Measurements from ENCODE around the gene LYSMD4. TPM values are rescaled to one million over a fixed set of nuclear protein-coding genes. Genes with fewer than 3 reads are reported as not detected.

The LYSMD4 gene
- total and polyA plus RNA-seq, 10 of the 15 experiments (the other 5 are each of a cell fraction or from before 2014, with no cell fraction given), result 1.8 to 5.8 (median 3.9) TPM

DNA sequence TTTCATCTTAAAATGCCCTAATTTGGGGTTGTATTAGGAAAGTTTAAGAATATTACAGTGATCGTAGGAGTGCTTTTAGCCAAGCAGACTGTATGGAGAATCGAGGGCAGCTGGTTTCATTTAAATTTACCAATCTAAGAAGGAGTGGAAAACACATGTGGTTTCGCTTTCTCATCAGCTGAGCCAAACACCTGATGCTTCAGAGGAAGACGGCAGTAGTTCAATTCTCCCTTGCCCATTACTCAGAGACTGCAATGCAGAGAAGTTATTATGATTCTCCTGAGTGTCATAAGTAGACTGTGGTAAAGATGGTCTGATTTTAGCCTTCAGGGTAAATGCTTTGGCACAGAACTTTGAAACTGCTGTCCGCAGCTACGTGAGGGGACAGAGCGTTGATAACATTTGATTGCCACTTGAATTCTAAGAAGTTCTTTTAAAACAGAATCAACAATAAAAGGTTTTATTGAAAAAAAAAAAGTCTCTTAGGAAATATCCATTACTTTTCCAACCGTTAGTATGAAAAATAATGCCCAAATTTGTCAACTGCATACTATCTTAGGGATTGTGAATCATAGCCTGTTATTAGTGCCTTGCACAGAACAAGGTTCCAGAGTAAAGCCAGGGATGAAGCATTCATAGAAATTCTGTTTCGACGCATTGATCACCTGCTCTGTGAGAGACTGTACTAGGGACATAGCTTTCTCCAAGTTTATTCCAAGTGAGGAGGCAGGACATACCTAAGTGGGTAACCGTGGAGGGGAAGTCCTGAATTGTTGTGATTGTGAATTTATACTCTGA is 25.6 kb downstream of the LYSMD4 start:
- Histone ChIP-seq H4K20me1 (ENCODE audit: control insufficient read depth, insufficient read depth) (peaks cover 3% of the 10 kb centered on the region; the same call in 1 of the 2 replicates), H3K4me1 (ENCODE audit: control insufficient read depth, insufficient read depth, low read length) (peaks cover 27% of the 10 kb centered on the region), H3K9me3 (replicated peaks; ENCODE audit: control insufficient read depth, insufficient read depth, low read length) (no peaks in the 10 kb centered on the region), H3K36me3 (ENCODE audit: control insufficient read depth in 2 of 2, insufficient read depth in 2 of 2, low read length in 1 of 2) (peaks cover 2 to 29% of the 10 kb centered on the region in 2 experiments), H3K79me2 (ENCODE audit: control insufficient read depth, insufficient read depth, low read length) (no peaks in the 10 kb centered on the region), H2AFZ (ENCODE audit: control insufficient read depth, low read depth, low read length) (no peak overlapping the region), H3K4me2 (ENCODE audit: control insufficient read depth, insufficient read depth) (peak overlapping the region; percentile 49; the same call in 1 of the 2 replicates), H3K27me3 (replicated peaks in 1 of 2; ENCODE audit: control insufficient read depth in 2 of 2, insufficient read depth in 2 of 2, low read length in 1 of 2) (no peaks in the 10 kb centered on the region), H3K9ac (ENCODE audit: control insufficient read depth, insufficient read depth, low read length) (no peak overlapping the region), H3K27ac (ENCODE audit: control insufficient read depth, insufficient read depth) (no peak overlapping the region), H3K4me3 (no peak overlapping the region)
- 76% methylated on average over 11 of the region's 11 CpGs for WGBS (ENCODE audit: insufficient coverage, insufficient replicate concordance, low lambda C conversion rate, missing lambda C conversion rate)
- FAIRE-seq, result no peak
- ChIA-PET RAD21 (ENCODE audit: unreplicated experiment) (interaction anchor here (1.3 to 1.7 kb wide), 2 partner anchors 9 to 435 kb away, joined by 4 to 10 read pairs; no protein-coding TSS in a partner anchor), SMC1A (ENCODE audit: uncharacterized antibody, unreplicated experiment) (interaction anchor here (1.0 to 2.2 kb wide), 4 partner anchors 11 to 426 kb away, joined by 3 to 5 read pairs (median 4); no protein-coding TSS in a partner anchor), POLR2A (interaction anchor here (0.6 kb wide), 1 partner anchor 1811 kb away, joined by 3 read pairs; no protein-coding TSS in a partner anchor), CTCF (interaction anchor here (0.7 to 2.8 kb wide), 8 partner anchors 11 to 607 kb away, joined by 3 to 12 read pairs (median 4); no protein-coding TSS in a partner anchor)
- BruUV-seq (replicated peaks), result no TSS peak
- no peak for TF ChIP-seq EZH2 (IDR thresholded peaks at IDR 0.05; ENCODE audit: borderline replicate concordance, control insufficient read depth, low read depth, low read length)
- TF ChIP-seq, protein P1, sequence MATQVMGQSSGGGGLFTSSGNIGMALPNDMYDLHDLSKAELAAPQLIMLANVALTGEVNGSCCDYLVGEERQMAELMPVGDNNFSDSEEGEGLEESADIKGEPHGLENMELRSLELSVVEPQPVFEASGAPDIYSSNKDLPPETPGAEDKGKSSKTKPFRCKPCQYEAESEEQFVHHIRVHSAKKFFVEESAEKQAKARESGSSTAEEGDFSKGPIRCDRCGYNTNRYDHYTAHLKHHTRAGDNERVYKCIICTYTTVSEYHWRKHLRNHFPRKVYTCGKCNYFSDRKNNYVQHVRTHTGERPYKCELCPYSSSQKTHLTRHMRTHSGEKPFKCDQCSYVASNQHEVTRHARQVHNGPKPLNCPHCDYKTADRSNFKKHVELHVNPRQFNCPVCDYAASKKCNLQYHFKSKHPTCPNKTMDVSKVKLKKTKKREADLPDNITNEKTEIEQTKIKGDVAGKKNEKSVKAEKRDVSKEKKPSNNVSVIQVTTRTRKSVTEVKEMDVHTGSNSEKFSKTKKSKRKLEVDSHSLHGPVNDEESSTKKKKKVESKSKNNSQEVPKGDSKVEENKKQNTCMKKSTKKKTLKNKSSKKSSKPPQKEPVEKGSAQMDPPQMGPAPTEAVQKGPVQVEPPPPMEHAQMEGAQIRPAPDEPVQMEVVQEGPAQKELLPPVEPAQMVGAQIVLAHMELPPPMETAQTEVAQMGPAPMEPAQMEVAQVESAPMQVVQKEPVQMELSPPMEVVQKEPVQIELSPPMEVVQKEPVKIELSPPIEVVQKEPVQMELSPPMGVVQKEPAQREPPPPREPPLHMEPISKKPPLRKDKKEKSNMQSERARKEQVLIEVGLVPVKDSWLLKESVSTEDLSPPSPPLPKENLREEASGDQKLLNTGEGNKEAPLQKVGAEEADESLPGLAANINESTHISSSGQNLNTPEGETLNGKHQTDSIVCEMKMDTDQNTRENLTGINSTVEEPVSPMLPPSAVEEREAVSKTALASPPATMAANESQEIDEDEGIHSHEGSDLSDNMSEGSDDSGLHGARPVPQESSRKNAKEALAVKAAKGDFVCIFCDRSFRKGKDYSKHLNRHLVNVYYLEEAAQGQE (IDR thresholded peaks at IDR 0.05; ENCODE audit: low read depth, low read length), result no peak
- no peak for TF ChIP-seq RB1 (IDR thresholded peaks at IDR 0.05; ENCODE audit: borderline replicate concordance)
- TF ChIP-seq, protein P2, sequence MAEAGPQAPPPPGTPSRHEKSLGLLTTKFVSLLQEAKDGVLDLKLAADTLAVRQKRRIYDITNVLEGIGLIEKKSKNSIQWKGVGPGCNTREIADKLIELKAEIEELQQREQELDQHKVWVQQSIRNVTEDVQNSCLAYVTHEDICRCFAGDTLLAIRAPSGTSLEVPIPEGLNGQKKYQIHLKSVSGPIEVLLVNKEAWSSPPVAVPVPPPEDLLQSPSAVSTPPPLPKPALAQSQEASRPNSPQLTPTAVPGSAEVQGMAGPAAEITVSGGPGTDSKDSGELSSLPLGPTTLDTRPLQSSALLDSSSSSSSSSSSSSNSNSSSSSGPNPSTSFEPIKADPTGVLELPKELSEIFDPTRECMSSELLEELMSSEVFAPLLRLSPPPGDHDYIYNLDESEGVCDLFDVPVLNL (IDR thresholded peaks at IDR 0.05; ENCODE audit: low read depth, low read length), result no peak
- TF ChIP-seq, protein P3, sequence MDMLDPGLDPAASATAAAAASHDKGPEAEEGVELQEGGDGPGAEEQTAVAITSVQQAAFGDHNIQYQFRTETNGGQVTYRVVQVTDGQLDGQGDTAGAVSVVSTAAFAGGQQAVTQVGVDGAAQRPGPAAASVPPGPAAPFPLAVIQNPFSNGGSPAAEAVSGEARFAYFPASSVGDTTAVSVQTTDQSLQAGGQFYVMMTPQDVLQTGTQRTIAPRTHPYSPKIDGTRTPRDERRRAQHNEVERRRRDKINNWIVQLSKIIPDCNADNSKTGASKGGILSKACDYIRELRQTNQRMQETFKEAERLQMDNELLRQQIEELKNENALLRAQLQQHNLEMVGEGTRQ (IDR thresholded peaks at IDR 0.05; ENCODE audit: borderline replicate concordance, low read depth, low read length), result no peak
- peak; percentile 45 for TF ChIP-seq RUNX3 (IDR thresholded peaks at IDR 0.05; ENCODE audit: low read length)
- TF ChIP-seq, protein P4, sequence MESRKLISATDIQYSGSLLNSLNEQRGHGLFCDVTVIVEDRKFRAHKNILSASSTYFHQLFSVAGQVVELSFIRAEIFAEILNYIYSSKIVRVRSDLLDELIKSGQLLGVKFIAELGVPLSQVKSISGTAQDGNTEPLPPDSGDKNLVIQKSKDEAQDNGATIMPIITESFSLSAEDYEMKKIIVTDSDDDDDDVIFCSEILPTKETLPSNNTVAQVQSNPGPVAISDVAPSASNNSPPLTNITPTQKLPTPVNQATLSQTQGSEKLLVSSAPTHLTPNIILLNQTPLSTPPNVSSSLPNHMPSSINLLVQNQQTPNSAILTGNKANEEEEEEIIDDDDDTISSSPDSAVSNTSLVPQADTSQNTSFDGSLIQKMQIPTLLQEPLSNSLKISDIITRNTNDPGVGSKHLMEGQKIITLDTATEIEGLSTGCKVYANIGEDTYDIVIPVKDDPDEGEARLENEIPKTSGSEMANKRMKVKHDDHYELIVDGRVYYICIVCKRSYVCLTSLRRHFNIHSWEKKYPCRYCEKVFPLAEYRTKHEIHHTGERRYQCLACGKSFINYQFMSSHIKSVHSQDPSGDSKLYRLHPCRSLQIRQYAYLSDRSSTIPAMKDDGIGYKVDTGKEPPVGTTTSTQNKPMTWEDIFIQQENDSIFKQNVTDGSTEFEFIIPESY (IDR thresholded peaks at IDR 0.05), result no peak
- TF ChIP-seq NR2F1 (conservative IDR thresholded peaks at IDR 0.05), result no peak
- 0 out of 2 replicates have a peak, but pooled peaks have one; percentile 9 for TF ChIP-seq TCF3 (IDR thresholded peaks at IDR 0.05; ENCODE audit: borderline replicate concordance, insufficient read depth, low read depth, low read length)
- no peak for ATAC-seq
- intact Hi-C loops (cut with micrococcal nuclease; ENCODE audit: unreplicated experiment) (loop anchor here (10.0 kb wide), 1 partner anchor 363 kb away; no protein-coding TSS in a partner anchor), in situ Hi-C loops (cut with MboI) (no loop called here)
- no peak for DNase-seq (ENCODE audit: low read depth, low spot score)
